Keratinocyte (primary cell): ENCODE results near the gene AIRE. TPM values are rescaled to one million over a fixed set of nuclear protein-coding genes. Genes with fewer than 3 reads are reported as not detected.
"Not testable (repeated sequence)": the region's sequence is repeated elsewhere in the genome, so short reads cannot be mapped to it uniquely, and the experiment has no call there.

Experiments
- DNase-seq: peaks from one replicate; pipeline ENCODE4 v3.0.0-alpha.2; 2011; ENCODE audit warnings: low read depth, missing footprints, low spot score
- FAIRE-seq: peaks from 2 replicates; lab custom pipeline; 2011; peaks lifted over from hg19 to GRCh38; lab: Jason Lieb, UNC
- H2AFZ ChIP-seq: 2 replicates; pipeline ENCODE4 v1.6.0; 2012; ENCODE audit warnings: low read length, control low read depth, inconsistent platforms; ENCODE audit not compliant: control insufficient read depth
- H3K27ac ChIP-seq: 2 replicates; pipeline ENCODE4 v1.5.1; 2011; ENCODE audit warnings: low read length; ENCODE audit not compliant: control insufficient read depth, insufficient read depth
- H3K27me3 ChIP-seq: 3 replicates; pipeline ENCODE4 v1.6.0; 2011; ENCODE audit warnings: low read length; ENCODE audit not compliant: control insufficient read depth, insufficient read depth; ENCODE audit errors: extremely low read depth
- H3K36me3 ChIP-seq, 2 experiments: 2 replicates in 1 of 2; 3 replicates in 1 of 2; pipeline ENCODE4 v1.5.1; 2011; ENCODE audit warnings: low read length in 2 of 2, mild to moderate bottlenecking in 1 of 2; ENCODE audit not compliant: control insufficient read depth in 2 of 2, insufficient read depth in 2 of 2; ENCODE audit errors: extremely low read depth in 1 of 2
- H3K4me1 ChIP-seq: 3 replicates; pipeline ENCODE4 v1.5.1; 2011; ENCODE audit warnings: low read length; ENCODE audit not compliant: control insufficient read depth, insufficient read depth; ENCODE audit errors: extremely low read depth
- H3K4me2 ChIP-seq: 3 replicates; pipeline ENCODE4 v1.6.0; 2011; ENCODE audit warnings: low read depth, low read length; ENCODE audit not compliant: control insufficient read depth, insufficient read depth; ENCODE audit errors: extremely low read depth
- H3K4me3 ChIP-seq, 3 experiments: fragments of 200-600 bp in 1 of 3; sonication (generic) in 1 of 3; 2 replicates in 2 of 3; 3 replicates in 1 of 3; pipeline ENCODE4 v1.5.1; 2011 to 2016; ENCODE audit warnings: low read length in 3 of 3, mild to moderate bottlenecking in 3 of 3, control low read depth in 2 of 3, inconsistent platforms in 1 of 3, low read depth in 1 of 3, mixed read lengths in 1 of 3, mixed run types in 1 of 3, moderate library complexity in 1 of 3; ENCODE audit not compliant: control insufficient read depth in 2 of 3, insufficient read depth in 2 of 3; ENCODE audit errors: extremely low read depth in 1 of 3
- H3K79me2 ChIP-seq: 2 replicates; pipeline ENCODE4 v1.6.0; 2012; ENCODE audit warnings: low read length; ENCODE audit not compliant: control insufficient read depth, insufficient read depth
- H3K9ac ChIP-seq: 3 replicates; pipeline ENCODE4 v1.6.0; 2011; ENCODE audit warnings: low read length; ENCODE audit not compliant: control insufficient read depth, insufficient read depth; ENCODE audit errors: extremely low read depth
- H3K9me1 ChIP-seq: 3 replicates; pipeline ENCODE4 v1.6.0; 2011; ENCODE audit warnings: low read length; ENCODE audit not compliant: control insufficient read depth, insufficient read depth; ENCODE audit errors: extremely low read depth
- H3K9me3 ChIP-seq: 2 replicates; pipeline ENCODE4 v1.5.1; 2012; ENCODE audit warnings: low read depth, low read length; ENCODE audit not compliant: control insufficient read depth
- H4K20me1 ChIP-seq: 3 replicates; pipeline ENCODE4 v1.6.0; 2011; ENCODE audit warnings: low read length; ENCODE audit not compliant: control insufficient read depth, insufficient read depth; ENCODE audit errors: extremely low read depth
- CTCF ChIP-seq, 3 experiments: IDR thresholded peaks in 1 of 3; conservative IDR thresholded peaks in 1 of 3; optimal IDR thresholded peaks in 1 of 3; 2 replicates in 2 of 3; 3 replicates in 1 of 3; pipeline versions ENCODE3 to v1.5.1; 2011; ENCODE audit warnings: low read length in 3 of 3, mild to moderate bottlenecking in 3 of 3, moderate library complexity in 2 of 3, control low read depth in 1 of 3, inconsistent platforms in 1 of 3; ENCODE audit not compliant: insufficient read depth in 2 of 3; ENCODE audit errors: extremely low read depth in 1 of 3
- EZH2 ChIP-seq: IDR thresholded peaks from one replicate; pipeline ENCODE4 v1.6.1; 2012; ENCODE audit warnings: inconsistent platforms, mild to moderate bottlenecking, low read length, moderate library complexity
- dilution Hi-C: fragments of 300-500 bp; cut with MboI; formaldehyde crosslinking; loops from one replicate; pipeline ENCODE4 v1.7.0; 2020; ENCODE audit warnings: low sequenced_read_pairs; ENCODE audit not compliant: extremely low pct_ligation_motif_present
- polyA plus RNA-seq, 5 experiments: library from polyadenylated mRNA; depleted of rRNA in 3 of 5; stranded (reverse) in 3 of 5; stranded (forward) in 1 of 5; unstranded in 1 of 5; fragments of >200 nt; gene quantifications; 1 replicate in 1 of 5; 2 replicates in 3 of 5; 3 replicates in 1 of 5; pipeline versions ENCODE4 v1.2.1 to v1.2.3, GENCODE V29; 2011 to 2012; ENCODE audit warnings: missing spikeins in 2 of 5, low read depth in 1 of 5, low replicate concordance in 1 of 5

AIRE gene
- polyA plus RNA-seq, 1 donor (not counting 4 experiments of a cell fraction or from before 2014, with no cell fraction given): not detected

GRCh38 chr21:44342981-44343380 lies 57.3 kb downstream of the AIRE start:
- H3K4me2 ChIP-seq, H3K9ac ChIP-seq, H3K27ac ChIP-seq, FAIRE-seq, H3K9me3 ChIP-seq, H3K79me2 ChIP-seq, H3K4me3 ChIP-seq, H3K27me3 ChIP-seq, H3K36me3 ChIP-seq, DNase-seq, H2AFZ ChIP-seq, H3K9me1 ChIP-seq, dilution Hi-C loops, H4K20me1 ChIP-seq: not testable (repeated sequence)
- H3K4me1 ChIP-seq: peaks cover 10% of the 10 kb centered on the region

GRCh38 chr21:44344541-44345183 lies 59.0 kb downstream of the AIRE start:
- Histone ChIP-seq H3K9me3 (no peaks in the 10 kb centered on the region), H3K27ac (no peak overlapping the region), H3K4me2 (no peak overlapping the region), H3K79me2 (no peaks in the 10 kb centered on the region), H3K4me3 (no peak overlapping the region), H3K9ac (no peak overlapping the region), H3K9me1 (no peaks in the 10 kb centered on the region), H4K20me1 (no peaks in the 10 kb centered on the region), H3K27me3 (peaks cover 17% of the 10 kb centered on the region), H3K36me3 (no peaks in the 10 kb centered on the region), H2AFZ (no peak overlapping the region), H3K4me1 (peaks cover 7% of the 10 kb centered on the region)
- FAIRE-seq: no peak
- TF ChIP-seq CTCF (optimal IDR thresholded peaks at IDR 0.05 in 1 of 3, IDR thresholded peaks at IDR 0.05 in 1 of 3, conservative IDR thresholded peaks at IDR 0.05 in 1 of 3; ENCODE audit: extremely low read depth in 1 of 3, insufficient read depth in 2 of 3, low read length in 3 of 3) (no peak), EZH2 (no peak)
- dilution Hi-C loops: no loop called here
- no peak for DNase-seq

- H3K27me3 ChIP-seq: peaks cover 23% of the 10 kb centered on the region
- TF ChIP-seq CTCF (optimal IDR thresholded peaks at IDR 0.05 in 1 of 3, IDR thresholded peaks at IDR 0.05 in 1 of 3, conservative IDR thresholded peaks at IDR 0.05 in 1 of 3; ENCODE audit: extremely low read depth in 1 of 3, insufficient read depth in 2 of 3, low read length in 3 of 3) (no peak), EZH2 (no peak)
- no peaks in the 10 kb centered on the region for H3K79me2 ChIP-seq
- FAIRE-seq: no peak
- H3K27ac ChIP-seq: no peak overlapping the region
- H3K9me1 ChIP-seq: no peaks in the 10 kb centered on the region
- no peaks in the 10 kb centered on the region for H3K36me3 ChIP-seq
- H3K9ac ChIP-seq: no peak overlapping the region
- no peaks in the 10 kb centered on the region for H3K4me1 ChIP-seq
- no peak overlapping the region for H2AFZ ChIP-seq
- dilution Hi-C loops: no loop called here
- no peak overlapping the region for H3K4me2 ChIP-seq
- no peak for DNase-seq
- no peaks in the 10 kb centered on the region for H4K20me1 ChIP-seq
- H3K9me3 ChIP-seq: no peaks in the 10 kb centered on the region
- H3K4me3 ChIP-seq: no peak overlapping the region
Measured at GRCh38 chr21:44345495-44345894, 59.8 kb downstream of the AIRE start.
